Adrenal gland (tissue), 12 donors: Measurements from ENCODE around the gene ASTN1. TPM values are rescaled to one million over a fixed set of nuclear protein-coding genes. Genes with fewer than 3 reads are reported as not detected.

Source experiments
- DNase-seq, 7 donors: peaks; one replicate each; pipeline ENCODE4 v3.0.0-alpha.2; 2019 to 2020
- H3K27ac ChIP-seq, 5 donors: fragments of 200-600 bp; sonication (generic) in 4 of 5; 1 replicate in 3 of 5; 2 replicates in 2 of 5; pipeline versions ENCODE4 v1.5.1 to v1.8.0; 2016 to 2020; ENCODE audit warnings: mild to moderate bottlenecking in 1 of 5
- H3K27me3 ChIP-seq: fragments of 200-600 bp; 2 replicates; pipeline ENCODE4 v1.8.0; 2021
- H3K36me3 ChIP-seq, 2 donors: fragments of 200-600 bp; replicated peaks in 1 of 2; 1 replicate in 1 of 2; 2 replicates in 1 of 2; pipeline versions ENCODE4 v1.5.1 to v1.8.0; 2018 to 2022
- H3K4me1 ChIP-seq, 2 donors: fragments of 200-600 bp; replicated peaks in 1 of 2; 1 replicate in 1 of 2; 2 replicates in 1 of 2; pipeline versions ENCODE4 v1.5.1 to v1.8.0; 2018 to 2021
- H3K4me3 ChIP-seq, 4 donors: fragments of 200-600 bp; sonication (generic) in 3 of 4; one replicate each; pipeline ENCODE4 v1.5.1; 2016 to 2018
- H3K9me3 ChIP-seq, 3 donors: fragments of 200-600 bp; sonication (generic) in 1 of 3; replicated peaks in 1 of 3; 1 replicate in 2 of 3; 2 replicates in 1 of 3; pipeline versions ENCODE4 v1.5.1 to v1.8.0; 2016 to 2021
- CTCF ChIP-seq, 6 experiments: fragments of 450-650 bp in 4 of 6; fragments of 200-600 bp in 2 of 6; sonication (generic) in 1 of 6; IDR thresholded peaks; 1 replicate in 5 of 6; 2 replicates in 1 of 6; pipeline versions ENCODE4 v1.5.1 to v1.8.0; 2016 to 2021; ENCODE audit warnings: antibody characterized with exemption in 6 of 6, mild to moderate bottlenecking in 2 of 6, moderate library complexity in 1 of 6
- POLR2A ChIP-seq, 2 donors: fragments of 450-650 bp; IDR thresholded peaks; one replicate each; pipeline ENCODE4 v1.6.1; 2017; ENCODE audit warnings: antibody characterized with exemption in 2 of 2, mild to moderate bottlenecking in 2 of 2, moderate library complexity in 1 of 2
- WGBS, 4 donors: extraction: QIAGEN DNeasy Blood & Tissue Kit in 2 of 4; methylation state at CpG; one replicate each; pipeline versions ENCODE4 v1.1.5 to v1.1.7; 2013 to 2017; 5-methylcytosine and 5-hydroxymethylcytosine counted together
- intact Hi-C, 2 donors: fragments of 100-400 bp; cut with DNase I; formaldehyde crosslinking; loops; one replicate each; pipeline versions ENCODE4 v1.14.1 to v1.15.0; 2022 to 2023
- polyA plus RNA-seq, 3 donors: library from polyadenylated mRNA; stranded (reverse); fragments of 200-250 nt in 2 of 3; fragments of 350-450 nt in 1 of 3; fragmentation: Illumina TruSeq in 1 of 3; extraction: RNeasy Lipid Tissue Mini Kit (QIAGEN cat#74804) in 1 of 3; gene quantifications; one replicate each; pipeline ENCODE4 v1.2.3, GENCODE V29; 2013 to 2014
- total RNA-seq, 9 donors: library from RNA; depleted of rRNA in 4 of 9; stranded (reverse); fragments of >200 nt in 4 of 9; fragments of 120-200 nt in 1 of 9; fragmentation: NEBNext Ultra II Directional in 1 of 9; extraction: Animal tissue kit (Norgen Biotek cat#: 25700) in 1 of 9; gene quantifications; one replicate each; pipeline versions ENCODE4 v1.1.0 to v1.2.4, GENCODE V29; 2013 to 2023
- donor health status: healthy with polysubstance abuse.
- donor health status: Bipolar disorder and iron deficiency.
- donor health status: DM: yes; HTN: yes; CAD: no.
- donor health status: DM: no; HTN: no; CAD: no.
- donor health status: DM: no; HTN: no; CAD: no.
- donor health status: DM: yes; HTN: yes; CAD: no.

Gene ASTN1
- total and polyA plus RNA-seq, 12 donors = 7.7 to 58.6 (median 40.7) TPM

- Histone ChIP-seq H3K27me3 (no peaks in the 10 kb centered on the region), H3K4me3 (no peak overlapping the region), H3K36me3 (no peaks in the 10 kb centered on the region), H3K27ac (no peak overlapping the region), H3K9me3 (no peaks in the 10 kb centered on the region), H3K4me1 (no peaks in the 10 kb centered on the region)
- 21 to 50% (median 43%) methylated on average over 1 of the region's 1 CpG for WGBS, 4 donors
- DNase-seq = no peak
- intact Hi-C loops = no loop called here
- TF ChIP-seq POLR2A (IDR thresholded peaks at IDR 0.05) (no peak), CTCF (IDR thresholded peaks at IDR 0.05) (no peak)
Observed at GRCh38 chr1:176826265-176826664, 338.2 kb downstream of the ASTN1 start.

- Histone ChIP-seq H3K4me3 (no peak overlapping the region), H3K36me3 (no peaks in the 10 kb centered on the region), H3K27me3 (no peaks in the 10 kb centered on the region), H3K9me3 (no peaks in the 10 kb centered on the region), H3K27ac (no peak overlapping the region), H3K4me1 (no peaks in the 10 kb centered on the region)
- no peak for DNase-seq
- WGBS, 4 donors = 74 to 81% (median 76%) methylated on average over 5 of the region's 5 CpGs
- TF ChIP-seq POLR2A (IDR thresholded peaks at IDR 0.05) = no peak
- TF ChIP-seq CTCF (IDR thresholded peaks at IDR 0.05) = no peak
- intact Hi-C loops = no loop called here
Observed at GRCh38 chr1:176820391-176821031, 344.0 kb downstream of the ASTN1 start.

GRCh38 chr1:176816232-176816631 lies 348.3 kb downstream of the ASTN1 start:
- H3K27me3 ChIP-seq = no peaks in the 10 kb centered on the region
- H3K4me1 ChIP-seq = no peaks in the 10 kb centered on the region
- H3K4me3 ChIP-seq = no peak overlapping the region
- H3K9me3 ChIP-seq = no peaks in the 10 kb centered on the region
- no peaks in the 10 kb centered on the region for H3K36me3 ChIP-seq
- 63 to 87% (median 80%) methylated on average over 3 of the region's 3 CpGs for WGBS, 4 donors
- no peak overlapping the region for H3K27ac ChIP-seq
- intact Hi-C loops = no loop called here
- DNase-seq = no peak
- TF ChIP-seq POLR2A (IDR thresholded peaks at IDR 0.05) (no peak), CTCF (IDR thresholded peaks at IDR 0.05) (no peak)

GRCh38 chr1:176815621-176816020 lies 348.9 kb downstream of the ASTN1 start:
- whole genome bisulfite sequencing, 4 donors = 68 to 81% (median 80%) methylated on average over 6 of the region's 6 CpGs
- no peak overlapping the region for H3K4me3 ChIP-seq
- no peaks in the 10 kb centered on the region for H3K9me3 ChIP-seq

More at GRCh38 chr1:176815621-176816020, 348.9 kb downstream of the ASTN1 start:
- no peak for TF ChIP-seq POLR2A (IDR thresholded peaks at IDR 0.05)
- no peak for TF ChIP-seq CTCF (IDR thresholded peaks at IDR 0.05)
- Histone ChIP-seq H3K27ac (no peak overlapping the region), H3K36me3 (no peaks in the 10 kb centered on the region), H3K27me3 (no peaks in the 10 kb centered on the region), H3K4me1 (no peaks in the 10 kb centered on the region)
- intact Hi-C loops = no loop called here
- DNase-seq = no peak
